Activated naive CD4-positive, alpha-beta T cell treated with anti-CD3 and anti-CD28 coated beads, Interleukin-2, amount 50 U/mL, for 16 hours (primary cell): ENCODE measurements around the gene SPAST.
"Not testable (repeated sequence)": the region's sequence is repeated elsewhere in the genome, so short reads cannot be mapped to it uniquely, and the experiment has no call there.

Source experiments
- DNase-seq: peaks from one replicate; pipeline ENCODE4 v3.0.0-alpha.2; 2020

Gene SPAST, protein sequence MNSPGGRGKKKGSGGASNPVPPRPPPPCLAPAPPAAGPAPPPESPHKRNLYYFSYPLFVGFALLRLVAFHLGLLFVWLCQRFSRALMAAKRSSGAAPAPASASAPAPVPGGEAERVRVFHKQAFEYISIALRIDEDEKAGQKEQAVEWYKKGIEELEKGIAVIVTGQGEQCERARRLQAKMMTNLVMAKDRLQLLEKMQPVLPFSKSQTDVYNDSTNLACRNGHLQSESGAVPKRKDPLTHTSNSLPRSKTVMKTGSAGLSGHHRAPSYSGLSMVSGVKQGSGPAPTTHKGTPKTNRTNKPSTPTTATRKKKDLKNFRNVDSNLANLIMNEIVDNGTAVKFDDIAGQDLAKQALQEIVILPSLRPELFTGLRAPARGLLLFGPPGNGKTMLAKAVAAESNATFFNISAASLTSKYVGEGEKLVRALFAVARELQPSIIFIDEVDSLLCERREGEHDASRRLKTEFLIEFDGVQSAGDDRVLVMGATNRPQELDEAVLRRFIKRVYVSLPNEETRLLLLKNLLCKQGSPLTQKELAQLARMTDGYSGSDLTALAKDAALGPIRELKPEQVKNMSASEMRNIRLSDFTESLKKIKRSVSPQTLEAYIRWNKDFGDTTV

DNA sequence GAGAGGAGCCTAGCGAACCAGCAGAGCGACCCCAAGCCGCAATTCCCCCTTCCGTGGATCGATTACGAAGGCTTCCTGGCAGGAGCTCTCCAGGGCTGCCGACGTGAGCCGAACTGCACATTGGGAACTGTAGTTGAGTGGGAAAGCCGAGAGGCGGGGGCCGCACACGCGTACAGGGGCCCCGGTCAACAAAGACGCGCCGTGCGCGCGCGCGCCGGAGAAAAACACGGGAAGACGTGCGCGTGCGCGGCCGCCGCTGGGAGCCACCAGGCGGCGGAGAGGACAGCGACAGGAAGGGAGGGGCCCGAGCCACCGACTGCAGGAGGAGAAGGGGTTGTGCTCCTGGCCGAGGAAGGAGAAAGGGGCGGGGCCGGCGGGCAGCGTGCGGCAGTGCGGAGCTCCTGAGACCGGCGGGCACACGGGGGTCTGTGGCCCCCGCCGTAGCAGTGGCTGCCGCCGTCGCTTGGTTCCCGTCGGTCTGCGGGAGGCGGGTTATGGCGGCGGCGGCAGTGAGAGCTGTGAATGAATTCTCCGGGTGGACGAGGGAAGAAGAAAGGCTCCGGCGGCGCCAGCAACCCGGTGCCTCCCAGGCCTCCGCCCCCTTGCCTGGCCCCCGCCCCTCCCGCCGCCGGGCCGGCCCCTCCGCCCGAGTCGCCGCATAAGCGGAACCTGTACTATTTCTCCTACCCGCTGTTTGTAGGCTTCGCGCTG lies at the start of gene SPAST:
SPAST (plus strand) TSS at position 247 of the 711 bp plus-strand sequence; CDS start at position 523, 276 bp downstream.
- peak; percentile 98 for DNase-seq

DNA sequence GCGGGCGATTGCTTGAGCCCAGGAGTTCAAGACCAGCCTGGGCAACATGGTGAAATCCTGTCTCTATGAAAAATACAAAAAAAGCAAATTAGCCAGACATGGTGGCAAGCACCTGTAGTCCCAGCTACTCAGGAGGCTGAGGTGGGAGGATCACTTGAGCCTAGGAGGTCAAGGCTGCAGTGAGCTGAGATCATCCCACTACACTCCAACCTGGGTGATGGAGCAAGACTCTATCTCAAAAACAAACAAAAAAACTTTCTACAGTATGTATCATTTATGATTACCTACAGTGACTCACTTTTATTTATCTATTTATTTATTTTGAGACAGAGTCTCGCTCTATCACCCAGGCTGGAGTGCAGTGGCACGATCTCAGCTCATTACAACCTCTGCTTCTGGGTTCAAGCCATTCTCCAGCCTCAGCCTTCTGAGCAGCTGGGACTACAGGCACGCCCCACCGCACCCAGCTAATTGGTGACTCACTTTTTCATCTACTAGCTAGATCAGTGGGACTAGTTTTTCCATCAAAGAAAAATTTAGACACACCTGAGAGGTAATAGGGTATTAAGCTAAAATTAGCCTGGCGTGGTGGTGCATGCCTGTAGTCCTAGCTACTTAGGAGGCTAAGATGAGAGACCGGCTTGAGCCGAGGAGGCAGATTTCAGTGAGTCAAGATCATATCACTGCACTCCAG lies 44.4 kb upstream of the SPAST start:
- not testable (repeated sequence) for DNase-seq

DNA sequence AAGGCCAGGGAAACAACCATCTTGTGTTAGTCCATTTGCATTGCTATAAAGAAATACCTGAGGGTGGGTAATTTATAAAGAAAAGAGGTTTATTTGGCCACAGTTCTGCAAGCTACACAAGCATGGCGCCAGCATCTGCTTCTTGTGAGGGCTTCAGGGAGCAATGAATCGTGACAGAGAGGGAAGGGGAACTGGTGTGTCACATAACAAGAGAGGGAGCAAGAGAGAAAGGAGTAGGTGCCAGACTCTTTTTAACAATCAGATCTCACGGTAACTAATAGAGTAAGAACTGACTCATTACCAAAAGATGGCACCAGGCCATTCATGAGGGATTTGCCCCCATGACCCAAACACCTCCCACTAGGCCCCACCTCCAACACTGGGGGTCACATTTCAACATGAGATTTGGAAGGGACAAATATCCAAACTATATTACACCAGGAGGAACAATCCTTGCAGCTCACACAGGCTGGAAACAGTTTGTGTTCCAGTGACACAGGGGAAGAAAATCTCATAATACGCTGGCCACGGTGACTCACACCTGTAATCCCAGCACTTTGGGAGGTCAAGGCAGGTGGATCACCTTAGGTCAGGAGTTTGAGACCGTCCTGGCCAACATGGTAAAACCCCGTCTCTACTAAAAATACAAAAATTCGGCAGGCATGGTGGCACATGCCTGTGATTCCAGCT lies 29.0 kb upstream of the SPAST start:
- DNase-seq = not testable (repeated sequence)

DNA sequence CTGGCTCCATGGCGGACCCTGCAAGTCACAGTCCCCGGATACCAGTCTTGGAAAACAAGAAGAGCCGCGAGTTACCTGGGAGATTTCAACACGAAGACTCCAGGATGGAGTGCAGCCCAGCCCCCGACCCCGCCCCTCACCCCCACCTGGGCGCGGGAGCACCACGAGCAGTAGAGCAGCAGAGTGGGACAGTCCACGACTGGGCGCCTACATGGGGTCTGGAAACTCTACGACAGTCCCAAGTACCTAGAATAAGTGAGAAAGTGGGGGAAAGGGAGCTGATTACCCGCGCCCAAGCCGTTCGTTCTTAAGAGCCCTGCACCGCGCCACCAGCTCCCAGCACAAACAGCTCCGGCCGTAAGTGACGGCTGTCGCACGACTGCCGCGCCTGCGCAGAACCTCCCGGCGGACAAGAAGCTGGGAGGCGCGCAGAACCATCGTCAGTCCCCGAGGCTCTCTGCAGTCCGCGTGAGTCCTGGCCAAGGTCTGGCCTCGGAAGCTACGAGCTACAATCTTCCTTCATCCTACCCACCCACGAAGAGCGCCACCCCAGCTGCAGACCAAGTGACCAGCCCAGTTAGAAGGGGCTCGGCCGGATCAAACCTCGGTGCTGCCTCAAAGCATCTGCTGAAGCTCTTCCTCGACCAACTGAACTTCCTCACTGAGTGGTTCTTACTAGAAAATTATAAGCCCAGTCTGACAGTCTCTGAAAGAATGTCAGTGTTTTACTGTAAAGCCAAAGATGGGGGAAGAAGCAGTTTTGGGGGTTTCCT lies 23.7 kb upstream of the SPAST start, which contains the start of gene DPY30:
DPY30 (minus strand) TSS at position 359 of the 773 bp plus-strand sequence; CDS start at position 10, 349 bp downstream.
- peak; percentile 91 for DNase-seq

DNA sequence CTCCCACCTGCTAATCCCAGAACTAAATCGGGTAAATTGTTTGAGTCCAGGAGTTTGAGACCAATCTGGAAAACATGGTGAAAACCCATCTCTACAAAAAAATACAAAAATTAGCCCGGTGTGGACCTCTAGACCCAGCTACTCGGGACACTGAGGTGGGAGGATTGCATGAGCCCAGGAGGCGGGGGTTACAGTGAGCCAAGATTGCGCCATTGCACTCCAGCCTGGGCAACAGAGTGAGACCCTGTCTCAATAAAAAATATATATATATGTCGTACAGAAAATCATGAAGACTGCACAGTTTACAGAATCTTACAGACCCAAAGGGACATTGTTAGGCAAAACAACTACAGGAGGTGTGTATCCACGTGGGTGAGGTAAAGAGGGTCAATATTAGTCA lies 19.8 kb upstream of the SPAST start:
- DNase-seq = no peak

DNA sequence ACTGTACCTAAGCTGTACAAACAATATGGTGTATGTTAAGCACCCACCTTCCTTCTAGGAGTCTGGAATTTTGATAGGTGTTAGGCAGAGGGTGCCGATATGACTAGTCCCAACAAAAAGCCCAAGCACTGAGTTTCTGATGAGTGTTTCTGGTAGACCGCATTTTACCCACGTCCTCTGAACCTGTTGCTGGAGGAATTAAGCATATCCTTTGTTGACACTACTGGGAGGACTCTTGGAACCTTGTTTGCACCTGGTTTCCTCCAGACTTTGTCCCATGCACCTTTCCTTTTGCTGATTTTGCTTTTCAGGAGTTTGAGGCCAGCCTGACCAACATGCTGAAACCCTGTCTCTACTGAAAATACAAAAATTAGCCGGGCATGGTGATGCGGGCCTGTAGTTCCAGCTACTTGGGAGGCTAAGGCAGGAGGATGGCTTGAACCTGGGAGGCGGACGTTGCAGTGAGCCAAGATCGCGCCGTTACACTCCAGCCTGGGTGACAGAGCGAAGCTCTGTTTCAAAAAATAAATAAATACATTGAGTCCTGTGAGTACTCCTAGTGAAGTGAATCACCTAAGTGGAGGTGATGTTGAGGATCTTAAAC lies 11.4 kb upstream of the SPAST start:
- no peak for DNase-seq

DNA sequence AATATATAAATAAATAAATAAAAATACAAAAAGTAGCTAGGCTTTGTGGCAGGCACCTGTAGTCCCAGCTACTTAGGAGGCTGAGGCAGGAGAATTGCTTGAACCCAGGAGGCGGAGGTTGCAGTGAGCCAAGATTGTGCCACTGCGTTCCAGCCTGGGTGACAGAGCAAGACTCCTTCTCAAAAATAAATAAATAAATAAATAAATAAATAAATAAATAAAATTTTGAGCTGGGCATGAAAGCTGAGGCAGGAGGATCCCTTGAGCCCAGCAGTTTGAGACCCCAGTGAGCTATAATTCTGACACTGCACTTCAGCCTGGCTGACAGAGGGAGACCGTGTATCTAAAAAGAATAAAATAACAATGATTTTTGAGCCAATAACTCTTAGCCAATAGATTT lies 8.8 kb upstream of the SPAST start:
- DNase-seq = not testable (repeated sequence)

DNA sequence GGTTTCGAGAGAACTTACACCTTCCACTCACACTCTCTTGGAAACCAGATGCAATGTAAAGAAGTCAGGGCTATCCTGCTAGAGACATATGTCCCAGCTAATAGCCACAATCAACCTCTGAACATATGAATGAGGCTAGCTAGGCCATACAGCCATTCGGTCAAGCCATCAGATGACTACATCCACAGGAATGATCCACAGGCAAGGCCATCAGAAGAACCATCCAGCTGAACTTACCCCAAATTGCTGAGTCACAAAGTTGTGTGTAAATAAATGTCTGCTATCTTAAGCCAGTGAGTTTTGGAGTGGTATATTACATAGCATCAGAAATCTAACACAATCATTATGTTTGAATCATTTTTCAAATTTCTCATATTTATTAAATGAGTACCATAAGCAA lies 5.2 kb upstream of the SPAST start:
- DNase-seq = no peak

DNA sequence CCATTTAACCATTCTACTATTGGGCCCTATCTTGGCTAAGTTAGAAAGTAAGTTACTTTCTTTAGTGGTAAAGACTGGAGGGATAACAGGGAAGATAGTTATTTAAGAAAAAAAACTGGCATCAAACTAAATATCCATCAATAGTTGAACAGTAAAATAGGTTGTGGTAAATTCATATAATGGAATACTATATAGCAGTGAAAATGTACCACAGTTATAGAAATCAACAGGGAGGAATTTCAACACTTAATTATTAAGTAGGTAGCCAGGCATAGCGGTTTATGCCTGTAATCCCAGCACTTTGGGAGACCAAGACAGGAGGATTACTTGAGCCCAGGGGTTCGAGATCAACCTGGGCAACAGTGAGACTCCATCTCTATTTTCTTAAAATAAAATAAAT lies 3.1 kb upstream of the SPAST start:
- DNase-seq = no peak

DNA sequence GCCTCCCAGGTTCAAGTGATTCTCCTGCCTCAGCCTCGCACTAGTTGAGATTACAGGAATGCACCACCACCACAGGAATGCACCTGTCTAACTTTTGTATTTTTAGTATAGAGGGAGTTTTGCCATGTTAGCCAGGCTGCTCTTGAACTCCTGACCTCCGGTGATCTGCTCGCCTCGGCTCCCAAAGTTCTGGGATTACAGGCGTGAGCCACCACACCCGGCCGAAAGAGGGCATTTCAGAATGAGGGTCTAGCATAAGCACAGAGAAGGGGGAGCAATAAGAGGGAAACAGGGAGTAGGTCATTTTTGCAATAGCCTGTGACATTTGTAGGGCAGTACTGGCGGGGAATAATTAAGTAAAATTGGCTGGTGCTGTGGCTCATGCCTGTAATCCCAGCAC lies 1.9 kb upstream of the SPAST start:
- DNase-seq = no peak

DNA sequence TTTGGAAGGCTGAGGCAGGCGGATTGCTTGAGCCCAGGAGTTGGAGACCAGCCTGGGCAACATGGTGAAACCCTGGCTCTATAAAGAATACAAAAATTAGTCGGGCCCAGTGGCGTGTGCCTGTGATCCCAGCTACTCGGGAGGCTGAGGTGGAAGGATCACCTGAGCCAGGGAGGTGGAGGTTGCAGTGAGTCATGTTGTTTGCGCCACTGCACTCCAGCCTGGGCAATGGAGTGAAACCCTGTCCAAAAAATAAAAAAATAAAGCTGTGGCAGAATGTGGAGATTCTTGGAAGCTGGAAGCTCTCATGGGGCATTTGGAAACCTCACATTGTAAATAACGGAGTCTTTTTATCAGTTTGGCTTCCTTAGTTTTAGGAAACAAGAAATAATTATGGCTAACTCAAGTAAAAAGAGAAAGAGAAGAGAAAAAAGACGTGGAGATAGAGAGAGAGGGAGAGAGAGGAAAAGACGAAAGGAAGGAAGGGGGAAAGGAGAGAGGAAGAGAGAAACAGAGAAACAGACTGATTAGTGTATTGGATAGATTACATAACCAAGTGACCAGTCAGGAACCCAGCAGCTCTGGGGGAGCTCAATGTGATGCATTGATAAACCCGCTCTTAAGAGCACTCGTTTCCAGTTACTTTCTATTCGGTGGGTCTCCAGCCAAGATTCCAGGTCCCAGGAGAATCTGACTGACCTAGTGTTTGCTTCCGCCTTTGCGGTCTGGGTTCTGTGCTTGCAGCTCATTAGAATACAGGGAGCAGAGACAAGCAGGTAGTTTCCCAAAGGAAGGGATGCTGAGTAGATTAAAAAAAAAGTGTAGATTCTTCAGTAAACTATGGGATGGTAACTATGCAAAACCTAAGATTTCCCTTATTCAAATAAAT lies 1.1 kb upstream of the SPAST start:
- no peak for DNase-seq

DNA sequence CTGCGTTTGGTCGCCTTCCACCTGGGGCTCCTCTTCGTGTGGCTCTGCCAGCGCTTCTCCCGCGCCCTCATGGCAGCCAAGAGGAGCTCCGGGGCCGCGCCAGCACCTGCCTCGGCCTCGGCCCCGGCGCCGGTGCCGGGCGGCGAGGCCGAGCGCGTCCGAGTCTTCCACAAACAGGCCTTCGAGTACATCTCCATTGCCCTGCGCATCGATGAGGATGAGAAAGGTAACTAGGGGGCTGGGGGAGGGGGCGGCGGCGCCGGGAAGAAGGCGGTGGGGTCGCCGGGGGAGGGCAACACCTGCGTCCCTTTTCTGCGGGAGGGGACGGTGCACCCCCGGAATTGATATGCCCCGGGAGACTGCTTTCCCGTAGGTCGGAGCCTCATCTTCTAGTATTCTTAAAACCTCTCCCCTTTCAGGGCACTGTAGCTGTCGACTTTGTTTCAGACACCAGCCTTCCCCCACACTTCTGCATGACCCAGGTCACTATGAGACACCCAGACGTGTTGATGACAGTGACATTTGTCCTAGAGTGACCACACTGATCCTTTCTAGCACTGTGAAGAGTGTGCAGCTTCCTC lies 755 bp downstream of the SPAST start:
- DNase-seq = no peak

DNA sequence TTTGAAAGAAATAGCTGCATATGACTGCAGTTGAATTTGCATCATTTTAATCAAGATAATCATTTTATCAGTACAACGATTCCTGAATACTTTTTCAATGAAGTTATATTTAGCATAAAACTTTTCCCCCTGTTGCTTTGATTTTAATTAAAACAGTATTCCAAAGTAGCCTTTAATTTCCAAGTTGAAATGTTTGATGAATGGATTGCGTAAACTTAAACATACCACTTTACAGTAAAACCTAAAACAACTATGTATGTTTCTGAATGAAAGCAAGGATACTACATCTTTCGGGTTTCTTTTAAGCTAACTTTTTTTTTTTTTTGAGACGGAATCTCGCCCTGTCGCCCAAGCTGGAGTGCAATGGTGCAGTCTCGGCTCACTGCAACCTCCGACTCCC lies 1.4 kb downstream of the SPAST start:
- no peak for DNase-seq

DNA sequence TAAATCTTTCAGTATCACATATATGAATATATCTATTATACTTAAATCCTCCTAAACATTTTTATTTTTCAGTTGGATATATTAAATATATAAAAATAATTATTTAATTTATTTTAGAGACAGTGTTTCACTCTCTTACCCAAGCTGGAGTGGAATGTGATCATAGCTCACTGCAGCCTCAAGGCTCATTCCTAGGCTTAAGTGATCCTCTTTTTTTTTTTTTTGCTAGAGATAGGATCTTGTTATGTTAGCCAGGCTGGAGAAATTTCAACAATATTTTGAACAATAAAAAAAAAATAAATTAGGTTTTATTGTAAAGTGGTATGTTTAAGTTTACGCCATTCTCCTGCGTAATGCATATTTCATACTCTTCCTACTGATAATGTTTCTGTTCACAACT lies 4.2 kb downstream of the SPAST start:
- no peak for DNase-seq

DNA sequence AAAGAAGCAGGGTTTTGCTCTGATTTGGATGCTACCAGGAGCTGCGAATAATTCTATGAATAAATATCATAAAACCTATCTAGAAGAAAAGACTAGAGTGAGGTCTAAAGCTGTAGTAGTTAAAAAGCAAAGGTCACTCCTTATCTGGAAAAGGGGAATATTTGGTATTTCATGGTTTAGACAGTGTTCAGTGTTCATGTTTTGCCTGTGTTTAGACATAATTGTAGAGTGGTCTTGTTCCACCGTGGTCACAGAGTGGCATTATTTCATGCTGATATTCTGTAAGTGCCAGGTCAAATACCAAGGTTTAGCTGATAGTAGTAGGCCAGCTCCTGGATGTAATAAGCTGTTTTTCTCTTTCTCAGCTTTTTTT lies 10.8 kb downstream of the SPAST start:
- no peak for DNase-seq

DNA sequence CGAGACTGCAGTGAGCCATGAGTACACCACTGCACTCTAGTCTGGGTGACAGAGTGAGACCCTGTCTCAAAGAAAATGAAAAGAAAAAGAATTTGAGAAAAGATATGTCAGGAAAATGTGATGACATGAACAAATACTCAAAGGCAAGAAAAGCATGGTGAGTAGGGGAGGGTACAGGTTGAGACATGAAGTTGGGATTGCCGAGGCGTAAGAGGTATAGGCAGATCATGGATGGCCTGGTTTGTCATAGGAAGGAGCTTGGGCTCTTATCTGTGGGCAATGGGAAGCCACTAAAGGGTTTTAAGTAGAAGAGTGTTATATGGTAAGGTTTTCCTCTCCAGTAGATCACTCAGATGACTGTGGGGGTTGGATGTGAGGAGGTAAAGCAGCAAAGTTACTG lies 32.3 kb downstream of the SPAST start:
- no peak for DNase-seq

DNA sequence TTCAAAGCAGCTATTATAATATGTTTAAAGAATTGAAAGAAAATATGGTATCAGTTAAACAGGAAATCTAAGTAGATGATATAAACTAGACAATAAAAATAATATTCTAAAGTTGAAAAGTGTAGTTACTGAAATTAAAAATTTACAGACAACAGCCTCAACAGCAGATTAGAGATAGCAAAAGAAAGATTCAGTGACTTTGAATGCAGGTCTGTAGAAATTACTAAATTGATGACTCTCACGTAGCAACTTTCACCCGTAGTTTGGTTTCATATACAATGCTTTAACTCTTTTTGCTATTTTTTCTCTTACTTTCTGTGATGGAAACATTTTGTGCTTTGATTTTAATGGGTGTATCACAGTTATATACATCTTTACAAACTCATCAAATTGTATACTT lies 44.8 kb downstream of the SPAST start:
- DNase-seq = no peak

DNA sequence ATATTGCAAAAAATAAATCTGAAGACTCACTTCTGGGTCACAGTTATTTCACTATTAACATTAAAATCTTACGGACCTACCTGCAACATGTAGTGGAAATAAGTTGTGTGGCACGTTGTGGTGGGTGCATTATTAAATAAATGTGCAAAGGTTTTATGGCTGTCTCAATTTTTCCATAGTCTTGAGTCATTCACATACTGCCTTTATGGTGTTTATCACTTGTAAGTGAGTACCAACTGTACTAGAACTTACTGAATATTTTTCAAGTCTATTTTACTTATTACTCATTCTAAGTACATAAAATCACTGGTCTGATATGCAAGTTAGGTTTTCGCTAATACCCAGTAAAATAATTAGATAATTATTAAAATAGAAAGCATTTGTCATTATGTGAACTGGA lies 54.7 kb downstream of the SPAST start:
- no peak for DNase-seq

DNA sequence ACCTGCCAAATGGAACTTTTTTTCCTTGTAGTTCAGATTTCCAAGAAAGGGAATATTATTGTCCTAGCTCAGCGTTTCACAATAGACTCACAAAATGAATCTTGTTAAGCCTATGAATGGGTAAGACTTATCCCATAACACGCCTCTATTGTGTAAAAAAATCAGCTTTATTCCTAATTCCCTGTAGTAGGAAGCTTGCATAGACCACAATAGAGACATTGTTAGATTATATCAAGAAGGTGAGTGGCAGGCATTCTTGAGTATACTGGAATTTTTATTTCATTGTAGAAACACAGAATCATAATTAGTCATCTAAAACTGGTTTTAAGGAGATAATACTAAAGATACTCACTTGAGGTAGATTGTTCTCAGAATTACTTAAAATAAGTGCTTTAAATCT lies 55.8 kb downstream of the SPAST start:
- no peak for DNase-seq

DNA sequence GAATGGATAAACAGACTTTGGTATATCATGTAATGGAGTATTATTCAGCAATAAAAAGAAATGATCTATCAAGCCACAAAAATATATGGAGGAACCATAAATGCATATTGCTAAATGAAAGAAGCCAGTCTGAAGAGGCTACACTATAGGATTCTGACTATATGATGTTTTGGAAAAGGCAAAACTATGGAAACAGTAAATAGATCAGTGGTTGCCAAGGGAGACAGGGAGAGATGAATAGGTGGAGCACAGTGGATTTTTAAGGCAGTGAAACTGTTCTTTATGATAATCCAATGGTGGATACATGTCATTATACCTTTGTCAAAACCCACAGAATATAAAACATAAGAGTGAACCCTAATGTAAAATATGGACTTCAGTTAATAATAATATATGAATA lies 61.3 kb downstream of the SPAST start:
- no peak for DNase-seq
